GM18505 (cell line): Measurements from ENCODE around the gene SFMBT2.
"Not testable (repeated sequence)": the region's sequence is repeated elsewhere in the genome, so short reads cannot be mapped to it uniquely, and the experiment has no call there.

Source experiments
- ATAC-seq: cut with Tn5 transposase; IDR thresholded peaks from one replicate; pipeline ENCODE4 v1.9.1; 2021; ENCODE audit not compliant: unreplicated experiment
- POLR2A ChIP-seq: IDR thresholded peaks from 4 replicates; pipeline ENCODE4 v1.6.1; 2011; ENCODE audit warnings: borderline replicate concordance; ENCODE audit not compliant: insufficient read depth, insufficient read length; ENCODE audit errors: extremely low read depth

The SFMBT2 gene

DNA sequence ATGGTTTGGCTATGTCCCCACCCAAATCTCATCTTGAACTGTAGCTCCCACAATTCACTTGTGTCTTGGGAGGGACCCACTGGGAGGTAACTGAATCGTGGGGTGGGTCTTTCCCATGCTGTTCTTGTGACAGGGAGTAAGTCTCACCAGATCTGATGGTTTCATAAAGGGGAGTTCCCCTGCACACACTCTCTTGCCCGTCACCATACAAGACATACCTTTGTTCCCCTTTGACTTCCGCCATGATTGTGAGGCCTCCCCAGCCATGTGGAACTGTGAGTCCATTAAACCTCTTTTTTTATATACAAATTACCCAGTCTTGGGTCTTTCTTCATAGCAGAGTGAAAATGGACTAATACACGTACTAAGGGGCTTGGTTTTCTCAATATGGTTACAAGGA, 106.7 kb downstream of the SFMBT2 start:
- ATAC-seq = no peak
- no peak for TF ChIP-seq POLR2A

DNA sequence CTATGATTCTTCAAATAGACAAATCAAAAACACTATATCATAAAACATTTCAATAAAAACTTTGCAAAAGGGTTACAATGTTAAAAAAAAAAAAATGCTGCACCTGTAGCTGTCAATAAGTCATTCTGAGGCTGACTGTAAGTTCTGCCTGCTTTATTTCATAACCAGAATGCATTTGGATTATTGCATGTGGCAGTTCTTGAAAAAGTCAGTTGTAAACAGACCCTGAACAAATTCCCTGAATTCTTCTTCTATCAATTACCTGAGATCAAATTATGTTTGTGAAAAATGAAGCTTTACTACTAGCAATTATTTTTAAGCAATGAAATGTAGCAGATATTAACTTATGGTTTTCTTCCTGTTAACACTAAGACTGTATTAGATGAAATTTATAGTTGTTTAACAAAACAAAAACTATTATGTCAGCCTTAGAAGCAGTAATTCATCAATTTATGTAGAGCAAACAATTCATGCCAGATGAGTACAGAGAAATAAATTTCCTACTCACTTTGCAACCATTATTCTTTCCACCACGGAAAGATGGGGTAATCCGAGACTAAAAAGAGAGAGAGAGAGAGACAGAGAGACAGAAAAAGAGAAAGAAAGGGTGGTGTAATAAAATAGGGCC, 107.8 kb downstream of the SFMBT2 start:
- TF ChIP-seq POLR2A = no peak
- ATAC-seq = no peak

DNA sequence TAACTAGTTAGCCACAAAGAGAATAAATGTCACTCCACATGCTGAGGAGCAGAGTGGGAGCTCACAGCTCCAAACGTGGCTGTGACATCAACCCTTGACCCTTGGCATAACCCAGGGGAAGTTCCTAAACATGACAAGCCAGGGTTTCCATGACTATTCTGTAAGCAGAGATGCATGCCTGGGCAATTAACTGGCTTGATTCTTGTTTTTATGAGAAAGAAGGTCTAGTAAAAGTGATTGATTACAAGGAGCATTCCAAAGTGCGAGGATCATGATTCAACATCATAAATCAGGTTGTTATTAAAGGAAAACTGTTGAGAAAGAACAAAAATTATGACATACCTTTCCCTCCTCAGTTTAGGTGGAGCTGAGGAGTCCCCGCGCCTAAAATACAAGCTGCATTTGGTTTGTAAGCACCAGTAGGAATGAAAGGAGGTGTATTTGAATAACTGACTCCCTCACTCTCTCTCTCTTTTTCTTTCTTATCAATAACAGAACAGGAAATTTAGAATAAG, 108.4 kb downstream of the SFMBT2 start:
- no peak for TF ChIP-seq POLR2A
- no peak for ATAC-seq

DNA sequence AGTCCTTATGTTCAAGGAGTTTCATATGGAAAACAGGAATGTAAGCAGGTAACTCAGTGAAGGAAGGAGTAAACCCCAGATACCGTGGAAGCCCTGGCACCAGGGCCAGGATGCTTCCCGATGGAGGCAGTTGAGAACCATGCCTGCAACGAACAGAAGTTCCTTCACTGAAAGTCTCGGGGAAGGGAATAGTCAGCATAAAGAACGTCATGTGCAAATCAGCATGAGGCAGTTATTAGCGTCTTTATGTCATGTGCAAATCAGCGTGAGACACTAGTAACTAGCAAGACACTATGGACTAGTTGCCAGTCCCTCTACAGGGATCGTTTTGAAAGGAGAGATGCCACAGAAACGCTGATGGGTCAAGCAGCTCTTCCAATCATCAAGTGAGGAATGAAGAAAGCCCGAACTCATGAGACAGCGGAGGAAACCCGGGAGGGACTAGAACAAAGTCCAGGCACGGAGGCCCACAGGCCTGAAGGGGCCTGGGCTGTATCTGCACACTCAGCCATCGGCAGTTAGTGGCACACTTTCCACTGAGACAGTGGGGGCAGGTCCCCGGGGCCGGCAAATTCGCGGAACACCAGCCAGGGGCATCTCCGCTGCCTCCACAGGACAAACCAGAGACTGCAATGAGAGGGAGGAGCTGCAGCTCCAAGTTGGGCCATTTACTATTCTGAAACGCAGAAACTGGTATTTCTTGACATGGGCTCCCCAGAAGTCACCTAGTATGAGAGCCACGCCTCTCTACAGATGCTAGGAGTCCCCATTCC, 109.6 kb downstream of the SFMBT2 start:
- no peak for TF ChIP-seq POLR2A
- ATAC-seq = no peak

DNA sequence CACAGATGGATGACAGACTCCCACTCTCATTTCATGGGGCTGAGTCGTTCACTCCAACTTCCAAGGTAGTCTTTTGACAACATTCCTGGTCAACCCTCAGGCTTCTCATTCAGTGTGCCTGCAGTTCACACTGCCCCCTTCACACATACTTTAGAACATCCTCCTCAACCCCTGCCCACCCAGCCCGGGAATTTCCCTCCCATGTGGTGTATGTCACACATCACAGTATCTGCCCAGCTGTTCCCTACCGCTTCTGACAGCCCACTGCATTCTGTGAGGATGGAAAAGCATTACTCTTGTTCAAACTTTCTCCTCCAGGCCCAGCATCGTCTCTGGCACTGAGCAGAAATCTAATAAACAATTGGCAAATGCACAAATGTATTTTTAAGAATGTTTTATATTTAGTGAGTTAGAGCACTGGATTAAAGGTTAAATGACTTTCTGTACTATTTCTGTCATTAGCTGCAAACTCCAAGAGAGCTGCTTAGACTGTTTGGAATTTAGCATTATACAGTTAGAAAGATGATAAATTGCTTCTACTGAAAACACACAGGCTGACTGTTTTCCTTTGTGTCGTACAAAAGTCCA, 110.4 kb downstream of the SFMBT2 start:
- TF ChIP-seq POLR2A = no peak
- ATAC-seq = no peak

DNA sequence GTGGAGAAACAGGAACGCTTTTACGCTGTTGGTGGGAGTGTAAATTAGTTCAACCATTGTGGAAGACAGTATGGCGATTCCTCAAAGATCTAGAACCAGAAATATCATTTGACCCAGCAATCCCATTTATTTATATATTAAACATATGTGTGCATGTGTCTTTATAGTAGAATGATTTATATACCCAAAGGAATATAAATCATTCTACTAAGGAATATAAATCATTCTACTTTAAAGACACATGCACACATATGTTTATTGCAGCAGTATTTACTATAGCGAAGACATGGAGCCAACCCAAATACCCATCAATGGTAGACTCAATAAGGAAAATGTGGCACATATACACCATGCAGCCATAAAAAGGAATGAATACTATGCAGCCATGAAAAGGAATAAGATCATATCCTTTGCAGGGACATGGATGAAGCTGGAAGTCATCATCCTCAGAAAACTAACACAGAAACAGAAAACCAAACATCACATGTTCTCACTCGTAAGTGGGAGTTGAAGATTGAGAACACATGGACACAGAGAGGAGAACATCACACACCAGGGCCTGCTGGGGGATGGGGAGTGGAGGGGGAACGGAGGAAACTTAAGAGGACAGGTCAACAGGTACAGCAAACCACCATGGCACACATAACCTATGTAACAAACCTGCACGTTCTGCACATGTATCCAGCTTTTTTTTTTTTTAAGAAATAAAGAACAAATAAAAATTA, 111.1 kb downstream of the SFMBT2 start:
- ATAC-seq = not testable (repeated sequence)

DNA sequence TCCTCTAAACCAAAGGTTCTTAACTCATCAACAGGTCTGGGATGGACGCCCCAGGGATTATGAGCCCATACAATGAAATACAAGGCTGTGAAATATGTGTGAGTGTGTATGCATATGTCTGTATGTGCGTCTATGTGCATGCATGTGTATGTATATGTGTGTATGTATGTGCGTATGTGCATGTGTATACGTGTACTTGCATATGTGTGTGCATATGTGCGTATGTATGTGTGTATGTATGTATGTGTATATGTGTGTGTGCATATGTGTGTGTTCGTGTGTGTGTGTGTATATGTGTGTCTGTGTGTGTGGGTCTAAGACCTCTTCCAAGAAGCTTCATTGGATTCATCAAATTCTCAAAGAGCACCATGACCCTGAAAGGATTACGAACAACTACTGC, 112.3 kb downstream of the SFMBT2 start:
- no peak for TF ChIP-seq POLR2A
- no peak for ATAC-seq

DNA sequence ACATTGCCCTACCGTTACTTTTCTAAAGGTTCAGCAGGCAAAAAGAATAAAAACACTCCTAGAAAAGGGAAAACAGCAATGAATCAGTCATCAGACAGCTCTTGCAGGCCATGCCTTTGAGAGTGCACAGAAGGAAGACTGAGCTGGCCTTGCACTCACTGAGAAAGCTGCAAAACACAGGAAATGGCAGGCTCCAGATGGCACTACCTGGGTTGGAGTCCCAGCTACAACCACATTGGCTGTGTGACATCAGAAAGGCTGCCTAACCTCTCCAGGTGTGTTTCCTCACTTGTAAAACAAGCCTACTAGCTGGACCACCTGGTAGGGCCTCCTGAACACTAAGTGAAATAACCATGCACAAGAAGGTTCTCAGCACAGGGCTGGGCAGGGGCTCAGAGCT, 113.7 kb downstream of the SFMBT2 start:
- TF ChIP-seq POLR2A = no peak
- ATAC-seq = no peak

DNA sequence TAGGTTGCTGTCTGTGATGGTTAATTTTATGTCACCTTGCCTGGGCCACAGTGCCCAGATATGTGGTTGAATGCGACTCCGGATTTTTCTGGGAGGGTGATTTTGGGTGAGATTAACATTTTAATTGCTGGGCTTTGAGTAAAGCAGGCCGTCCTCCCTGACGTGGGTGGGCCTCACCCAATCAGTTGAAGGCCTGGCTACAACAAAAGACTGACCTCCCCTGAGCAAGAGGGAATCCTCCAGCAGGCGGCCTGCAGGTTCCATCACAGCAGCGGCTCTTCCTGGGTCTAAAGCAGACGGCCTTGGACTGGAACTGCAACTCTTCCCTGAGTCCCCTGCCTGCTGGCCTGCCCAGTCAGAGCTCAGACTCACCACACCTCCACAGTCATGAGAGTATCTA, 114.2 kb downstream of the SFMBT2 start:
- TF ChIP-seq POLR2A = no peak
- ATAC-seq = no peak

DNA sequence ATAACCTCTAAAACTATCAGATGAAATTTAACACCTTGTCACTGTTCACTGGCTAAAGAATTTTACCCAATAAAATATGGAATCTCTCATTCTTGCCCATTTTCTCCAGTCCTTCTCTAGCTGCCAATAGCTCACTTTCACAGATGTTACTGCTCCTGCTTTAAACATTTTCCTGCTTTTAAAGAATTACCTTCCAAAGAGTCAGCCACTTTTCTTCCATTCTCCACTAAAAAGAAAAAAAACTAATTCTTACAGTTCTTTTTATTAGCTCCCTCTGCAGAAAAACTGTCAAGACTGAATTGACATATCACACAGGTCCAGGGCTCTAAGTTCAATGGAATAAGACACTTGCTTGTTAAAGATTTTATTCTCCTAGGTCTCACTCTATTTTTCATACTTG, 114.8 kb downstream of the SFMBT2 start:
- TF ChIP-seq POLR2A = no peak
- no peak for ATAC-seq

DNA sequence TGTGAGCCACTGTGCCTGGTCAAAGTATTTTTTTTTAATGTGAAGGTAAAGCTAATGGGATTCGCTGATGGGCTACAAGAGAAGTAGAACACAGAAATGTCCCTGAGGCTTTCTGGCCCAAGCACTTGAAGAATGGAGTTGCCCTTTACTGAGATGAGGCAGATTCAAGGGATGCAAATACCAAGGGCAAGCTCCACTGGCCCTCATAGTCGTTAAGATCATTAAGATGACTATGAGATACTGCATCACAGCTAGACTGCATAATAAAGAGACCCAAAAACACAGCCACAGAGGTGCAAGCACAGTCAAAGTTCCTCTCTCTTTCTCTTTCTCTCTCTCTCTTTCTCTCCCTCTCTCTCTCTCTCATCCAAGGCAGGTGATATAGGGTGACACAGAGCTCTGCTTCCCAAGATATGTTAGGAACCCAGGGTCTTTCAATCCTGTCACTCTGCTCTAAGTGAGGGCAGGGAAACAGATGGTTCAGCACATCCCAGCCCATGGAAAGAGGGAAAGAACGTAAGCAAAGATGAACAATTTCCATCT, 117.4 kb downstream of the SFMBT2 start:
- no peak for ATAC-seq
- no peak for TF ChIP-seq POLR2A

DNA sequence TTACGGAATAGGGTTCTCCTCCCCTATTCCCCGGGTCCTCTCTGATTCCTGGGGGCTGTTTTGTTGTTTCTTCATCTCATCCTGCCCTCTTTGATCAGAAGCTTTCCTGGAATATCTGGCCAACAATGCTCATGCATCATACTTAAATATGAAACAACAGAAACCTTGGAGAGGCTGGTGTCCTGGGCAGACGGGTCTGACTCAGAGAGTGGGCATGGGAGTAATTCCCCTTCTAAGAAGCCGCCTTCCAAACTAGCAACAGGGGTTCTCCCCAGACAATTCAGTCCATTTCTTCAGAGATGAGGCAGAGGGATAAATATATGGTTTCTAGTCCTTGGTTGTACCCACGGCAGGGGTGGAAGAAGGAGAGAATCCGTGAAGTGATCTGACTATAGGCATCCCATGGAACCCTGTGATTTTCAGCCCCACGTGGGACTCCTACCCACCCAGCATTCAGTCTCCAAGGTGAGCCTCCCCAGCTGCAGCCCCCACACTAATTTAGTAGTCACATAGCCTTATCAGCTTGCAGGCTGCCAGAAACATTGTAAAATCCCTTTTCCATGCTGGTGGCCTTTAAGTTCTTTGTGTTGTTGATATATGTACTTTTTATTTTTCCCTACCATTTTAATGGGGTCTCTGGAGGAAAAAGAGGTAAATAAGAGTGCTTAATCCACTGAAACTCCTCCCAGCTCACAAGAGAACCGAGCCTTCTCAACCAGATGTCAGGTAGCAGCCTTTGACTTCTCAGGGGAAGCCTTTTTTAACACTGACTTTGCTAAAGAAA, 119.2 kb downstream of the SFMBT2 start:
- ATAC-seq = no peak
- TF ChIP-seq POLR2A = no peak

DNA sequence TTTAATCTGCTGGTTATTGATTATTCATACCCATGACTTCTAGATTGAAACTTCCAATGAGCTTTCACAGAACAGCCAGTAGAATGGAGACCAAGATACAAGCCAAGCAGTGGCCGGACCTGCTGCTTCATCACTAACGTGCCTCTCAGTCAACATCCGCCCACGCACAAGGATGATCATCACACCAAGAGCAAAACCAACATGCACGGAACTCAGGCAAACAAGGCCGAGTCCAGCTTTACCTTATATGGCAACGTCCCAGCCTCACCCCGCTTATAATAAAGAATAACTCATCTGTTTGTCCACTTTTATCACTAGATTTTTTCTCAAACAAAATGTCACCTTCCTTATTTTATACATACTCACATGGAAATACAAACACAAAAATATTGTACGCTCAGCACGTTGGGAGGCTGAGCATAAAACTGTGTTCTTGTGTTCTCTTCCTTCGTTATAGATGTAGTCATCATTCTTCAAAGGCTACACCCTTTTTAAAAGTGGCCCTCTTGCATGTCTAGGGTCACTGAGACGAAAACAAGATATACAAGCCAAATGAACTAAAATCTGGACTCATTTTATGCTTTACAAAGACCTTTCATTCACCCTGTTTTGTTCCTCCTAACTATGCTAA, 122.7 kb downstream of the SFMBT2 start:
- TF ChIP-seq POLR2A = no peak
- ATAC-seq = no peak

DNA sequence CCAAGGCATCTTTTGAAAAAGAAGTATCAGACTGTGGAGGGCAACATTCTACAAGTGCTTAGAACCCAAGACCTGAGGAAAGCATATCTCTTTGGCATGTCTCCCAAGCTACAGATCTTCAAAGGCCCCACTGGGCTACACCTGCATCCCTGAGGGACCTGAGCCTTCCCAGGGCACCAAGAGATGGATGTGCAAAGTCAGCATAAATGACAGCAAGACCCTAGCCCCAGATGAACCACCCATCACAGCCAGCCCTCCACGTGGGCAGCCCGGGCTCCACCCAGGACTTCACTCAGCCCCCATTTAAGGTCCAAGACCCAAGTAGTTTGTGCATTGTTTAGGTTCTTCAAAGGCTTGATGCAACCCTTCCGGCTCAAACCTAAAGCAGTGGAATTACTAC, 123.5 kb downstream of the SFMBT2 start:
- no peak for TF ChIP-seq POLR2A
- ATAC-seq = no peak
